ENCODE measurements around the gene RAB14. TPM values are rescaled to one million over a fixed set of nuclear protein-coding genes. Genes with fewer than 3 reads are reported as not detected.
"Not testable (repeated sequence)": the region's sequence is repeated elsewhere in the genome, so short reads cannot be mapped to it uniquely, and the experiment has no call there.

Gene RAB14
- total RNA-seq, 1 donor: 30.0 TPM

DNA sequence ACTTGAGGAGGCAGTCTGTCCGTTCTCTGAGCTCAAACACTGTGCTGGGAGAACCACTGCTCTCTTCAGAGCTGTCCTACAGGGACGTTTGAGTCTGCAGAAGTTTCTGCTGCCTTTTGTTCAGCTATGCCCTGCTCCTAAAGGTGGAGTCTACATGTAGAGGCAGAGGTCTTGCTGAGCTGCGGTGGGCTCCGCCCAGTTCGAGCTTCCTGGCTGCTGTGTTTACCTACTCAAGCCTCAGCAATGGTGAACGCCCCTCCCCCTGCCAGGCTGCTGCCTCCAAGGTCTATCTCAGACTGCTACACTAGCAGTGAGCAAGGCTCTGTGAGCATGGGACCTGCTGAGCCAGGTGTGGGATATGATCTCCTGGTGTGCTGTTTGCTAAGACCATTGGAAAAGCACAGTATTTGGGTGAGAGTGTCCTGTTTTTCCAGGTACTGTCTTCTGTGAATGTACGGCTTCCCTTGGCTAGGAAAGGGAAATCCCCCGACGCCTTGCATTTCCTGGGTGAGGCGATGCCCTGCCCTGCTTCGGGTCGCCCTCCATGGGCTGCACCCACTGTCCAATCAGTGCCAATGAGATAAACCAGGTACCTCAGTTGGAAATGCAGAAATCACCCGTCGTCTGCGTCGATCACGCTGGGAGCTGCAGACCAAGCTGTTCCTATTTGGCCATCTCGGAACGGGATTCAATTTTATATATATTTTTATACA lies 68.4 kb downstream of the RAB14 start:
- Histone ChIP-seq H4K20me1 (ENCODE audit: insufficient read depth, low read length) (no peaks in the 10 kb centered on the region), H3K27ac (ENCODE audit: low read depth, low read length) (no peak overlapping the region), H2AFZ (ENCODE audit: low read length) (no peak overlapping the region), H3K9me3 (ENCODE audit: low read depth, low read length) (no peaks in the 10 kb centered on the region), H3K79me2 (ENCODE audit: insufficient read depth, low read length) (no peaks in the 10 kb centered on the region), H3K4me3 (ENCODE audit: insufficient read depth, low read length) (no peak overlapping the region), H3K4me2 (ENCODE audit: insufficient read depth, low read length) (no peak overlapping the region), H3K27me3 (ENCODE audit: insufficient read depth, low read length) (no peaks in the 10 kb centered on the region), H3K4me1 (ENCODE audit: insufficient read depth, low read length) (no peaks in the 10 kb centered on the region), H3K36me3 (ENCODE audit: insufficient read depth, low read length) (peaks cover 4% of the 10 kb centered on the region)
- TF ChIP-seq, protein P1, sequence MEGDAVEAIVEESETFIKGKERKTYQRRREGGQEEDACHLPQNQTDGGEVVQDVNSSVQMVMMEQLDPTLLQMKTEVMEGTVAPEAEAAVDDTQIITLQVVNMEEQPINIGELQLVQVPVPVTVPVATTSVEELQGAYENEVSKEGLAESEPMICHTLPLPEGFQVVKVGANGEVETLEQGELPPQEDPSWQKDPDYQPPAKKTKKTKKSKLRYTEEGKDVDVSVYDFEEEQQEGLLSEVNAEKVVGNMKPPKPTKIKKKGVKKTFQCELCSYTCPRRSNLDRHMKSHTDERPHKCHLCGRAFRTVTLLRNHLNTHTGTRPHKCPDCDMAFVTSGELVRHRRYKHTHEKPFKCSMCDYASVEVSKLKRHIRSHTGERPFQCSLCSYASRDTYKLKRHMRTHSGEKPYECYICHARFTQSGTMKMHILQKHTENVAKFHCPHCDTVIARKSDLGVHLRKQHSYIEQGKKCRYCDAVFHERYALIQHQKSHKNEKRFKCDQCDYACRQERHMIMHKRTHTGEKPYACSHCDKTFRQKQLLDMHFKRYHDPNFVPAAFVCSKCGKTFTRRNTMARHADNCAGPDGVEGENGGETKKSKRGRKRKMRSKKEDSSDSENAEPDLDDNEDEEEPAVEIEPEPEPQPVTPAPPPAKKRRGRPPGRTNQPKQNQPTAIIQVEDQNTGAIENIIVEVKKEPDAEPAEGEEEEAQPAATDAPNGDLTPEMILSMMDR (IDR thresholded peaks at IDR 0.05; ENCODE audit: extremely low read depth, low read depth, low read length): no peak
- no peak for DNase-seq (ENCODE audit: insufficient read length, low spot score, missing footprints)

DNA sequence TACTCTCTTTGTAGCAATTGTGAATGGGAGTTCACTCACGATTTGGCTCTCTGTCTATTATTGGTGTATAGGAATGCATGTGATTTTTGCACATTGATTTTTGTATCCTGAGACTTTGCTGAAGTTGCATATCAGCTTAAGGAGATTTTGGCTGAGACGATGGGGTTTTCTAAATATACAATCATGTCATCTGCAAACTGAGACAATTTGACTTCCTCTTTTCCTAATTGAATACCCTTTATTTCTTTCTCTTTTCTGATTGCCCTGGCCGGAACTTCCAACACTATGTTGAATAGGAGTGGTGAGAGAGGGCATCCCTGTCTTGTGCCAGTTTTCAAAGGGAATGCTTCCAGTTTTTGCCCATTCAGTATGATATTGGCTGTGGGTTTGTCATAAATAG lies 72.3 kb downstream of the RAB14 start:
- not testable (repeated sequence) for H3K4me1 ChIP-seq (ENCODE audit: insufficient read depth, low read length); H3K4me2 ChIP-seq (ENCODE audit: insufficient read depth, low read length); DNase-seq (ENCODE audit: insufficient read length, low spot score, missing footprints); H3K4me3 ChIP-seq (ENCODE audit: insufficient read depth, low read length); H2AFZ ChIP-seq (ENCODE audit: low read length); H3K79me2 ChIP-seq (ENCODE audit: insufficient read depth, low read length); H3K36me3 ChIP-seq (ENCODE audit: insufficient read depth, low read length); H4K20me1 ChIP-seq (ENCODE audit: insufficient read depth, low read length); H3K27me3 ChIP-seq (ENCODE audit: insufficient read depth, low read length); H3K27ac ChIP-seq (ENCODE audit: low read depth, low read length); H3K9me3 ChIP-seq (ENCODE audit: low read depth, low read length)

Small RNAs within 50 kb of the gene (small RNA-seq; reads per million reads assigned to genes)
- not detected for gene RN7SL181P

Other genes starting within 250 kb of the RAB14 start
- 5.1 and 5.6 TPM in 2 replicates for gene C5, start 151.6 kb downstream of the RAB14 start, total RNA-seq
- gene CNTRL, start 126.9 kb downstream of the RAB14 start, total RNA-seq: 7.1 and 8.7 TPM in 2 replicates
- 372 and 405 TPM in 2 replicates for gene GSN, start 66.3 kb upstream of the RAB14 start, total RNA-seq
- 114 and 146 TPM in 2 replicates for gene STOM, start 168.4 kb upstream of the RAB14 start, total RNA-seq

All from osteoblast (primary cell).